ENCODE data around the gene TDRKH.
"Not testable (repeated sequence)": the region's sequence is repeated elsewhere in the genome, so short reads cannot be mapped to it uniquely, and the experiment has no call there.

The TDRKH gene

GRCh38 chr1:151783796-151784195 is 6.5 kb downstream of the TDRKH start:
- H3K36me3 ChIP-seq (ENCODE audit: control insufficient read depth, insufficient read depth, low read length): peaks cover 29% of the 10 kb centered on the region
- DNase-seq: no peak
- no peak overlapping the region for H3K4me3 ChIP-seq (ENCODE audit: insufficient read depth, low read depth, low read length, poor library complexity, severe bottlenecking)
- no peaks in the 10 kb centered on the region for H3K9me3 ChIP-seq (ENCODE audit: control insufficient read depth, low read length)
- no peak overlapping the region for H3K27ac ChIP-seq (ENCODE audit: insufficient read depth, low read length, poor library complexity, severe bottlenecking)
- H3K27me3 ChIP-seq (replicated peaks; ENCODE audit: control insufficient read depth, insufficient read depth, low read length, poor library complexity, severe bottlenecking): no peaks in the 10 kb centered on the region
- H3K4me1 ChIP-seq (ENCODE audit: control insufficient read depth, insufficient read depth, low read length, poor library complexity, severe bottlenecking): no peaks in the 10 kb centered on the region

- H3K36me3 ChIP-seq (ENCODE audit: control insufficient read depth, insufficient read depth, low read length): peaks cover 39% of the 10 kb centered on the region
- H3K4me1 ChIP-seq (ENCODE audit: control insufficient read depth, insufficient read depth, low read length, poor library complexity, severe bottlenecking): no peaks in the 10 kb centered on the region
- no peak overlapping the region for H3K27ac ChIP-seq (ENCODE audit: insufficient read depth, low read length, poor library complexity, severe bottlenecking)
- DNase-seq: no peak
- H3K27me3 ChIP-seq (replicated peaks; ENCODE audit: control insufficient read depth, insufficient read depth, low read length, poor library complexity, severe bottlenecking): no peaks in the 10 kb centered on the region
- H3K4me3 ChIP-seq (ENCODE audit: insufficient read depth, low read depth, low read length, poor library complexity, severe bottlenecking): no peak overlapping the region
- no peaks in the 10 kb centered on the region for H3K9me3 ChIP-seq (ENCODE audit: control insufficient read depth, low read length)
These were observed 7.6 kb downstream of the TDRKH start for GRCh38 chr1:151782741-151783140.

- H3K27me3 ChIP-seq (replicated peaks; ENCODE audit: control insufficient read depth, insufficient read depth, low read length, poor library complexity, severe bottlenecking); H3K4me3 ChIP-seq (ENCODE audit: insufficient read depth, low read depth, low read length, poor library complexity, severe bottlenecking); H3K9me3 ChIP-seq (ENCODE audit: control insufficient read depth, low read length); H3K27ac ChIP-seq (ENCODE audit: insufficient read depth, low read length, poor library complexity, severe bottlenecking); DNase-seq; H3K4me1 ChIP-seq (ENCODE audit: control insufficient read depth, insufficient read depth, low read length, poor library complexity, severe bottlenecking): not testable (repeated sequence)
- H3K36me3 ChIP-seq (ENCODE audit: control insufficient read depth, insufficient read depth, low read length): peaks cover 43% of the 10 kb centered on the region
These were observed 8.3 kb downstream of the TDRKH start for GRCh38 chr1:151782026-151782425.

GRCh38 chr1:151780736-151781135 is 9.6 kb downstream of the TDRKH start:
- not testable (repeated sequence) for H3K9me3 ChIP-seq (ENCODE audit: control insufficient read depth, low read length); DNase-seq; H3K4me3 ChIP-seq (ENCODE audit: insufficient read depth, low read depth, low read length, poor library complexity, severe bottlenecking); H3K27me3 ChIP-seq (replicated peaks; ENCODE audit: control insufficient read depth, insufficient read depth, low read length, poor library complexity, severe bottlenecking); H3K4me1 ChIP-seq (ENCODE audit: control insufficient read depth, insufficient read depth, low read length, poor library complexity, severe bottlenecking); H3K27ac ChIP-seq (ENCODE audit: insufficient read depth, low read length, poor library complexity, severe bottlenecking)
- peaks cover 54% of the 10 kb centered on the region for H3K36me3 ChIP-seq (ENCODE audit: control insufficient read depth, insufficient read depth, low read length)

- no peaks in the 10 kb centered on the region for H3K9me3 ChIP-seq (ENCODE audit: control insufficient read depth, low read length)
- no peak overlapping the region for H3K27ac ChIP-seq (ENCODE audit: insufficient read depth, low read length, poor library complexity, severe bottlenecking)
- no peaks in the 10 kb centered on the region for H3K27me3 ChIP-seq (replicated peaks; ENCODE audit: control insufficient read depth, insufficient read depth, low read length, poor library complexity, severe bottlenecking)
- no peak for DNase-seq
- H3K36me3 ChIP-seq (ENCODE audit: control insufficient read depth, insufficient read depth, low read length): peaks cover 63% of the 10 kb centered on the region
- no peaks in the 10 kb centered on the region for H3K4me1 ChIP-seq (ENCODE audit: control insufficient read depth, insufficient read depth, low read length, poor library complexity, severe bottlenecking)
- H3K4me3 ChIP-seq (ENCODE audit: insufficient read depth, low read depth, low read length, poor library complexity, severe bottlenecking): no peak overlapping the region
These were observed 10.4 kb downstream of the TDRKH start for GRCh38 chr1:151779852-151780251.

GRCh38 chr1:151777317-151777716 is 13.0 kb downstream of the TDRKH start:
- no peaks in the 10 kb centered on the region for H3K9me3 ChIP-seq (ENCODE audit: control insufficient read depth, low read length)
- no peak overlapping the region for H3K27ac ChIP-seq (ENCODE audit: insufficient read depth, low read length, poor library complexity, severe bottlenecking)
- H3K36me3 ChIP-seq (ENCODE audit: control insufficient read depth, insufficient read depth, low read length): peaks cover 78% of the 10 kb centered on the region
- H3K4me1 ChIP-seq (ENCODE audit: control insufficient read depth, insufficient read depth, low read length, poor library complexity, severe bottlenecking): no peaks in the 10 kb centered on the region
- DNase-seq: no peak
- H3K27me3 ChIP-seq (replicated peaks; ENCODE audit: control insufficient read depth, insufficient read depth, low read length, poor library complexity, severe bottlenecking): no peaks in the 10 kb centered on the region
- no peak overlapping the region for H3K4me3 ChIP-seq (ENCODE audit: insufficient read depth, low read depth, low read length, poor library complexity, severe bottlenecking)

GRCh38 chr1:151776665-151777062 is 13.6 kb downstream of the TDRKH start:
- Histone ChIP-seq H3K36me3 (ENCODE audit: control insufficient read depth, insufficient read depth, low read length) (peaks cover 72% of the 10 kb centered on the region), H3K9me3 (ENCODE audit: control insufficient read depth, low read length) (no peaks in the 10 kb centered on the region), H3K4me3 (ENCODE audit: insufficient read depth, low read depth, low read length, poor library complexity, severe bottlenecking) (no peak overlapping the region), H3K27ac (ENCODE audit: insufficient read depth, low read length, poor library complexity, severe bottlenecking) (no peak overlapping the region), H3K4me1 (ENCODE audit: control insufficient read depth, insufficient read depth, low read length, poor library complexity, severe bottlenecking) (no peaks in the 10 kb centered on the region), H3K27me3 (replicated peaks; ENCODE audit: control insufficient read depth, insufficient read depth, low read length, poor library complexity, severe bottlenecking) (no peaks in the 10 kb centered on the region)
- DNase-seq: no peak

- no peaks in the 10 kb centered on the region for H3K9me3 ChIP-seq (ENCODE audit: control insufficient read depth, low read length)
- H3K27ac ChIP-seq (ENCODE audit: insufficient read depth, low read length, poor library complexity, severe bottlenecking): no peak overlapping the region
- no peak overlapping the region for H3K4me3 ChIP-seq (ENCODE audit: insufficient read depth, low read depth, low read length, poor library complexity, severe bottlenecking)
- H3K27me3 ChIP-seq (replicated peaks; ENCODE audit: control insufficient read depth, insufficient read depth, low read length, poor library complexity, severe bottlenecking): no peaks in the 10 kb centered on the region
- DNase-seq: no peak
- no peaks in the 10 kb centered on the region for H3K4me1 ChIP-seq (ENCODE audit: control insufficient read depth, insufficient read depth, low read length, poor library complexity, severe bottlenecking)
- peaks cover 67% of the 10 kb centered on the region for H3K36me3 ChIP-seq (ENCODE audit: control insufficient read depth, insufficient read depth, low read length)
These were observed 14.2 kb downstream of the TDRKH start for GRCh38 chr1:151775894-151776664.

- H3K27ac ChIP-seq (ENCODE audit: insufficient read depth, low read length, poor library complexity, severe bottlenecking): no peak overlapping the region
- no peaks in the 10 kb centered on the region for H3K4me1 ChIP-seq (ENCODE audit: control insufficient read depth, insufficient read depth, low read length, poor library complexity, severe bottlenecking)
- no peaks in the 10 kb centered on the region for H3K9me3 ChIP-seq (ENCODE audit: control insufficient read depth, low read length)
- H3K27me3 ChIP-seq (replicated peaks; ENCODE audit: control insufficient read depth, insufficient read depth, low read length, poor library complexity, severe bottlenecking): no peaks in the 10 kb centered on the region
- DNase-seq: no peak
- H3K36me3 ChIP-seq (ENCODE audit: control insufficient read depth, insufficient read depth, low read length): peaks cover 57% of the 10 kb centered on the region
- H3K4me3 ChIP-seq (ENCODE audit: insufficient read depth, low read depth, low read length, poor library complexity, severe bottlenecking): no peak overlapping the region
These were observed 15.9 kb downstream of the TDRKH start for GRCh38 chr1:151774256-151774922.

GRCh38 chr1:151773702-151774101 is 16.6 kb downstream of the TDRKH start:
- H3K4me1 ChIP-seq (ENCODE audit: control insufficient read depth, insufficient read depth, low read length, poor library complexity, severe bottlenecking): no peaks in the 10 kb centered on the region
- H3K9me3 ChIP-seq (ENCODE audit: control insufficient read depth, low read length): no peaks in the 10 kb centered on the region
- DNase-seq: no peak
- no peak overlapping the region for H3K4me3 ChIP-seq (ENCODE audit: insufficient read depth, low read depth, low read length, poor library complexity, severe bottlenecking)
- H3K27ac ChIP-seq (ENCODE audit: insufficient read depth, low read length, poor library complexity, severe bottlenecking): no peak overlapping the region
- peaks cover 50% of the 10 kb centered on the region for H3K36me3 ChIP-seq (ENCODE audit: control insufficient read depth, insufficient read depth, low read length)
- no peaks in the 10 kb centered on the region for H3K27me3 ChIP-seq (replicated peaks; ENCODE audit: control insufficient read depth, insufficient read depth, low read length, poor library complexity, severe bottlenecking)
